GM19372 (cell line): ENCODE results near the gene CDK14.
A peak's percentile ranks its signal among the peaks of the same experiment; 100 is the strongest.

Experiments used
- ATAC-seq: cut with Tn5 transposase; IDR thresholded peaks from one replicate; pipeline ENCODE4 v1.9.1; 2021; ENCODE audit warnings: mild to moderate bottlenecking, low read depth, moderate library complexity; ENCODE audit not compliant: unreplicated experiment

Gene CDK14

GRCh38 chr7:90677486-90678404 is 81.6 kb downstream of the CDK14 start:
- ATAC-seq, result no peak

DNA sequence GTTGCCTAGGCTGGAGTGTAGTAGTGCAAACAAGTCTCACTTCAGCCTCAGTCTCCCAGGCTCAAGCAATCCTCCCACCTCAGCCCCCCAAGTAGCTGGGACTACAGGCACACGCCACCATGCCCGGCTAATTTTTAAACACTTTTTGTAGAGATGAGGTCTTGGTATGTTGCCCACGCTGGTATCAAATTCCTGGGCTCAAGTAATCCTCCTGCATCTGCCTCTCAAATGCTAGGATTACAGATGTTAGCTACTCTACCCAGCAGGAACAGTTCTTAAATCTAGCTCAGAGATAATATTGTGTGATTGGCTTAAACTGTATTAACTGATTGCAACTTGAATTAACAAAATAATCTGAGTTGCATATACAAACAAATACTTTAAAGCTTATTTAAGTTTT is 82.9 kb downstream of the CDK14 start:
- ATAC-seq, result no peak

DNA sequence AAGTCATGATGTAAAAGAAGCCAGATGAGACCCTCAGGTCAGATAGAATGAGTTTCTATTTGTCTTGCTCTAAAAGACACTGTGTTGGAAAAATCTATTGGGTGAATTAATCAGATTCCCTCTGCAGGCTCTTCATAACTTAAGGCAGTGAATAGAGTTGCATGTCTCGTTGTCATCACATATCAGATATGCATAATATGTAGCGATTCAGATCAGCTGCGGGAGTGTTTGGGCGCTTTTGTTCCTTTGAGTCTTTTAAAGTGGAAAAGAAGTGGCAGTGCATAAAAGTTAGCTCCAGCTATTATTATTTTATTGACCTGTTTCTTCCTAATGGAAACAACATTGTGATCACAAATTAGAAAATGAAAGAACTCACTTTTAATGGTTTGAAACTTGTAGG is 84.4 kb downstream of the CDK14 start:
- ATAC-seq, result no peak

GRCh38 chr7:90681336-90682022 is 85.4 kb downstream of the CDK14 start:
- no peak for ATAC-seq

DNA sequence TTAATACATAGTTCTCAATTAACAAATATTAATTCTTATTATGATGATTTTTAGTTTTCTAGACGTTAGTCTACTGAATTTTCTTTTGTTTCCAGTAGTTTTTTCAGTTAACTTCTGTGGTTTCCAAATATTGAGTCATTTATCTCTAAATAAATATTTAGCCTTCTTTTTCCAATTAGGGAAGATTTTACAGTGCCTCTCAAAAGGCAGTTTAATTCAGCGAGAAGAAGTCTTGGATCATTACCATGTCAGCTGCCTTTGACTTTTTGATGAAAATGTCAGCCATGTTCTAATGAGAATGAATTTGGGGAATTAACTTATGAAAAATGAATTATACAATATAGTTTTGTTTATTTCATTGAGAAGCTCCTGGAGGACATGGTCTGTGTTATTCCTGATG is 90.0 kb downstream of the CDK14 start:
- no peak for ATAC-seq

- no peak for ATAC-seq
Observed at GRCh38 chr7:90688810-90689209, 92.7 kb downstream of the CDK14 start.

DNA sequence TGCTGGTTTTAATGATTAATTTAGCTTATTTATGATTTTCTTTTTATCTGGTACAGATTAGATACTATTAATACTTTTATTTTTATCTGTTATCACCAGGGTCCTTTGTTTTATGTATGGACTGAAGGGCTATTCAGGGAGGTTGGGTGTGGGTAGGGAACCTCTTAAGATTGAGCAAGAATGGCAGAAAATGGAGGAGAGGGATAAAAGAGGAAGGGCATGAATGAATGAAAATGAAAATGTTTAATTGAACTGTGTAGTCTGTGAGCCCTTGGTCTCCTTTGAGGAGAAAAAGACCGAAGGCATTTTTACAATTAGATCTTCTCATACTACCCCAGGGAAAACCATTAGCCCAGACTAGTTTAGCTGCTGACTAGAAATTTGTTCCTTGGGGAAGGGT is 93.1 kb downstream of the CDK14 start:
- no peak for ATAC-seq

DNA sequence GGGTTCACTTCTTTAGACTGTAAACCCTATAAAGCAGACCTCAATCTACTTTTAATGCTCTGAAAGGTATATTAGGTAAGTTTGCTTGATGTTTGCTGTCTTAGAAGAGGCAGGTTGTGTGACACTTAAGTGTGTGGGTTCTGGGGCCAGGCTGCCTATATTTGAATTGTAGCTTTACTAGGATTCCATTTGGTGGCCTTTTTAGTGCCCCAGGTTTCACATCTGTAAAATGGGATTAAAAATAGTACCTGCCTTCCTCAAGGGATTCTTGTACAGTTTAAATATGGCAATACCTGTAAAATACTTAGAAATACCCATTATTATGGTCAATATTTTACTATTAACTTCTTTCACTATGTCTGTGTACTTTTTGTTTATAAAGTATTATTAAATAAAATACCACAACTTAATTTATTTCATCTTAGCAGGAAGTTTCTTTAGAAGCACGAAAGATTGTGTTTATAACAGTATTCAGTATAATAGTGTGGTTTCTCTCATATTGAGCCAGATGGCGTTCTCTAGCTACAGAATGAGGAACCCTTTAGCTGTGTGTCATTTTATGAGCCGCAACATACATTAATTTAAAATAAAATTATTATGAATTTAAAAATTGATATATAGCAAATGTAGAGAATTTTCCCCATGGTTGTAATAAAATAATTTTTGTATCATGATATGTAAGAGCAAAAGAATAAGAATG is 94.2 kb downstream of the CDK14 start:
- no peak for ATAC-seq

- ATAC-seq, result no peak
Observed at GRCh38 chr7:90692396-90692795, 96.3 kb downstream of the CDK14 start.

- no peak for ATAC-seq
Observed at GRCh38 chr7:90692947-90693346, 96.8 kb downstream of the CDK14 start.

- ATAC-seq, result no peak
Observed at GRCh38 chr7:90693939-90694338, 97.8 kb downstream of the CDK14 start.

GRCh38 chr7:90698616-90699015 is 102.5 kb downstream of the CDK14 start:
- ATAC-seq, result no peak

GRCh38 chr7:90701021-90701420 is 104.9 kb downstream of the CDK14 start:
- peak; percentile 73 for ATAC-seq

- no peak for ATAC-seq
Observed at GRCh38 chr7:90701771-90702170, 105.7 kb downstream of the CDK14 start.

GRCh38 chr7:90705391-90706071 is 109.4 kb downstream of the CDK14 start:
- ATAC-seq, result no peak

GRCh38 chr7:90706072-90706716 is 110.1 kb downstream of the CDK14 start:
- no peak for ATAC-seq

DNA sequence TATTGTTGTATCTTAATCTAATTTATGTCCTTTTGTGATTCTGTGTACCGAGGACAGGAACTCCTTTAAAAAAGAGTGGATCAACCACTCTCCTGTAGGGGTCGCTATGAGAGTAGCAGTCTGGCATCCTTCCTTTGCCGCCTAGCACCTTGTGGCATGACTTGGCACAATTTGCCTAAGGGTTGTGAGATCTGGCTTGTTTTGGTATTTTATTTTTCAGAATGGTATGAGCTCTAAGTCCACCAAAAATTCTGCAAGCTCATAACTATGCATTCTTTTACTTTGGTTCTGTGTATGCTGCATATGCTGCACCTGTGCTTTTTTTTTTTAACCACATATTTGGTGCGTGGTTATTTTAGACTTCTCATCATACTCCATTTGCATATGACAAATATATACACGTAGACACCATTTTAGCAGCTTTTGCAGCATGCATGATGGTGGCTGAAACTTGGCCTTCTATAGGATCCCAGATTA is 112.8 kb downstream of the CDK14 start:
- ATAC-seq, result peak; percentile 58

GRCh38 chr7:90709501-90710465 is 113.7 kb downstream of the CDK14 start:
- peak; percentile 38 for ATAC-seq

DNA sequence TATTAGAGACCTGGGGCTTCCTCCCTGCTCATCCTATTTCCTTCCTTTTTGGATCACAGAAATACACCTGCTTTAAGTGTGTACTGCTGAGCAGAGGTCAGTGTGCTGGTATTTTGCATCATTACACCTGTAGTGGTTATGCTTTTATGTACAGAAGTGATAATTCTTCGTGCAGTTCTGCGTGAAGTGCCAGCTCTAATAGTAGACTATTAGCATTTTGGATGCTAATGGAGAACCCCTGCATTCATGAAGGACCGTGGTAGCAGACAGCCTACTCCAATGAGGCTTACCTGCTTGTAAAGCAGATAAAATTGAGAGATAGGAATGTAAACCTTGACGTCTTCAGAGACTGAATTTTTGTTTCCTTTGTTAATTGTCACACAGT is 114.3 kb downstream of the CDK14 start:
- ATAC-seq, result no peak
